GM12878 (cell line): ENCODE measurements around the gene EVC. TPM values are rescaled to one million over a fixed set of nuclear protein-coding genes. Genes with fewer than 3 reads are reported as not detected.

Source experiments
- ATAC-seq: fragments of 200-7000 bp; cut with Tn5 transposase; 3 replicates; pipeline ENCODE4 v1.9.1; 2020; ENCODE audit warnings: mild to moderate bottlenecking, moderate library complexity
- BruUV-seq: library from RNA; stranded (reverse); fragments of 400-500 nt; replicated peaks from 2 replicates; lab custom pipeline; 2021; lab: Mats Ljungman, UMichigan
- CTCF ChIA-PET: fragments of 300-600 bp; sonication (Branson Sonifier 250); formaldehyde crosslinking; extraction: SDS; loops from one replicate; lab custom pipeline; 2021; ENCODE audit warnings: inconsistent platforms; lab: Yijun Ruan, JAX
- POLR2A ChIA-PET: fragments of 350-600 bp; formaldehyde crosslinking; extraction: SDS; loops from one replicate; lab custom pipeline; 2021; ENCODE audit warnings: inconsistent platforms; lab: Charles Lee
- RAD21 ChIA-PET: fragments of 300-600 bp; sonication (Branson Sonifier 250); formaldehyde crosslinking; loops from one replicate; lab custom pipeline; 2023; ENCODE audit warnings: antibody characterized with exemption; ENCODE audit not compliant: unreplicated experiment; lab: Charles Lee
- SMC1A ChIA-PET: fragments of 300-600 bp; sonication (Branson Sonifier 250); formaldehyde crosslinking; loops from one replicate; lab custom pipeline; 2023; ENCODE audit not compliant: unreplicated experiment, uncharacterized antibody; lab: Charles Lee
- DNase-seq: peaks from one replicate; pipeline ENCODE4 v3.0.0-alpha.2; 2011; ENCODE audit warnings: low read depth, low spot score
- FAIRE-seq: peaks from 3 replicates; lab custom pipeline; 2011; peaks lifted over from hg19 to GRCh38; lab: Jason Lieb, UNC
- H2AFZ ChIP-seq: 2 replicates; pipeline ENCODE4 v1.6.0; 2011; ENCODE audit warnings: low read depth, low read length, control low read depth; ENCODE audit not compliant: control insufficient read depth
- H3K27ac ChIP-seq: 2 replicates; pipeline ENCODE4 v1.5.1; 2011; ENCODE audit warnings: control low read depth; ENCODE audit not compliant: control insufficient read depth, insufficient read depth
- H3K27me3 ChIP-seq, 2 experiments: replicated peaks in 1 of 2; 2 replicates each; pipeline versions ENCODE4 v1.6.0 to v1.6.1; 2011; ENCODE audit warnings: low read length in 1 of 2; ENCODE audit not compliant: control insufficient read depth in 2 of 2, insufficient read depth in 2 of 2
- H3K36me3 ChIP-seq, 2 experiments: 2 replicates each; pipeline ENCODE4 v1.5.1; 2011; ENCODE audit warnings: low read length in 1 of 2; ENCODE audit not compliant: control insufficient read depth in 2 of 2, insufficient read depth in 2 of 2
- H3K4me1 ChIP-seq: 2 replicates; pipeline ENCODE4 v1.6.1; 2011; ENCODE audit warnings: mild to moderate bottlenecking, low read length, moderate library complexity, mixed read lengths; ENCODE audit not compliant: control insufficient read depth, insufficient read depth
- H3K4me2 ChIP-seq: 2 replicates; pipeline ENCODE4 v1.6.0; 2011; ENCODE audit warnings: control low read depth; ENCODE audit not compliant: control insufficient read depth, insufficient read depth
- H3K4me3 ChIP-seq: fragments of 200-600 bp; sonication (generic); 2 replicates; pipeline ENCODE4 v1.5.1; 2016
- H3K79me2 ChIP-seq: 2 replicates; pipeline ENCODE4 v1.6.0; 2011; ENCODE audit warnings: low read length; ENCODE audit not compliant: control insufficient read depth, insufficient read depth
- H3K9ac ChIP-seq: 2 replicates; pipeline ENCODE4 v1.8.0; 2011; ENCODE audit warnings: low read length, control low read depth, mixed read lengths; ENCODE audit not compliant: control insufficient read depth, insufficient read depth
- H3K9me3 ChIP-seq: replicated peaks from 3 replicates; pipeline ENCODE4 v1.5.1; 2011; ENCODE audit warnings: mild to moderate bottlenecking, low read length; ENCODE audit not compliant: control insufficient read depth, insufficient read depth
- H4K20me1 ChIP-seq: 2 replicates; pipeline ENCODE4 v1.6.0; 2011; ENCODE audit not compliant: control insufficient read depth, insufficient read depth
- BACH1 ChIP-seq: fragments of 450-650 bp; IDR thresholded peaks from 2 replicates; pipeline ENCODE4 v1.6.1; 2017; ENCODE audit warnings: mild to moderate bottlenecking, borderline replicate concordance
- BHLHE40 ChIP-seq, 2 experiments: fragments of 450-650 bp in 1 of 2; IDR thresholded peaks; 2 replicates each; pipeline ENCODE4 v1.6.1; 2011 to 2017; ENCODE audit warnings: low read depth in 2 of 2, borderline replicate concordance in 1 of 2, improper control_type of control experiment in 1 of 2, low read length in 1 of 2, mild to moderate bottlenecking in 1 of 2
- BRCA1 ChIP-seq: IDR thresholded peaks from 2 replicates; pipeline ENCODE4 v1.6.1; 2011; ENCODE audit warnings: low read depth, low read length, improper control_type of control experiment
- CBFB ChIP-seq: IDR thresholded peaks from 2 replicates; pipeline ENCODE4 v1.6.1; 2016; ENCODE audit warnings: antibody characterized with exemption, low read depth
- FOXM1 ChIP-seq: IDR thresholded peaks from 2 replicates; pipeline ENCODE4 v1.6.1; 2012; ENCODE audit warnings: low read depth, mild to moderate bottlenecking, inconsistent platforms, low read length, moderate library complexity
- GATAD2B ChIP-seq: fragments of 450-650 bp; conservative IDR thresholded peaks from 2 replicates; pipeline ENCODE4 v1.6.1; 2017; ENCODE audit warnings: low read depth, mild to moderate bottlenecking, moderate library complexity
- IKZF1 ChIP-seq: fragments of 450-650 bp; conservative IDR thresholded peaks from 2 replicates; pipeline ENCODE4 v1.6.1; 2017; ENCODE audit warnings: antibody characterized with exemption, mild to moderate bottlenecking
- KDM1A ChIP-seq: fragments of 200-600 bp; sonication (generic); IDR thresholded peaks from 2 replicates; pipeline ENCODE4 v1.6.1; 2016; ENCODE audit warnings: borderline replicate concordance
- NFXL1 ChIP-seq: fragments of 450-650 bp; IDR thresholded peaks from 2 replicates; pipeline ENCODE4 v1.6.1; 2017; ENCODE audit warnings: antibody characterized with exemption, mild to moderate bottlenecking, borderline replicate concordance
- NR2C2 ChIP-seq: IDR thresholded peaks from 2 replicates; pipeline ENCODE4 v1.6.1; 2011; ENCODE audit warnings: borderline replicate concordance, low read depth; ENCODE audit not compliant: control insufficient read depth, insufficient read length
- SMAD5 ChIP-seq: IDR thresholded peaks from 2 replicates; pipeline ENCODE4 v1.6.1; 2016; ENCODE audit warnings: antibody characterized with exemption, low read depth
- SP1 ChIP-seq: IDR thresholded peaks from one replicate; pipeline ENCODE4 v1.6.1; 2011; ENCODE audit warnings: low read depth, low read length
- SREBF2 ChIP-seq: IDR thresholded peaks from 2 replicates; pipeline ENCODE4 v1.6.1; 2012; ENCODE audit warnings: mild to moderate bottlenecking, low read length
- WGBS: methylation state at CpG from one replicate; pipeline ENCODE4 v1.1.6; 2016; ENCODE audit warnings: low lambda C conversion rate; ENCODE audit not compliant: insufficient replicate concordance, insufficient coverage; ENCODE audit errors: missing lambda C conversion rate; 5-methylcytosine and 5-hydroxymethylcytosine counted together
- in situ Hi-C: fragments of 300-500 bp; cut with MboI; formaldehyde crosslinking; loops from 9 replicates; pipeline ENCODE4 v1.14.3; 2018; ENCODE audit warnings: mixed read lengths
- intact Hi-C: fragments of 100-400 bp; cut with micrococcal nuclease; formaldehyde crosslinking; loops from one replicate; pipeline ENCODE4 v1.14.2; 2022; ENCODE audit not compliant: unreplicated experiment
- polyA plus RNA-seq, 11 experiments: library from polyadenylated mRNA; depleted of rRNA in 4 of 11; unstranded in 6 of 11; stranded (reverse) in 5 of 11; fragments of >200 nt; fragmentation: Nextera tagmentation in 4 of 11; fragmentation: Illumina TruSeq in 1 of 11; extraction: Ambion mirVana in 4 of 11; extraction: Trizol in 1 of 11; gene quantifications; 1 replicate in 1 of 11; 2 replicates in 10 of 11; pipeline versions ENCODE4 v1.2.1 to v1.2.3, GENCODE V29; 2011 to 2016; ENCODE audit warnings: inconsistent platforms in 2 of 11, missing spikeins in 2 of 11, low read depth in 1 of 11
- total RNA-seq, 4 experiments: library from RNA; depleted of rRNA in 3 of 4; stranded (reverse); fragments of >200 nt in 3 of 4; fragmentation: Illumina TruSeq in 1 of 4; extraction: Trizol in 1 of 4; gene quantifications; 2 replicates each; pipeline versions ENCODE4 v1.2.1 to v1.2.3, GENCODE V29; 2013 to 2021
- TF ChIP-seq, protein P1 (sequence below): fragments of 450-650 bp; conservative IDR thresholded peaks from 2 replicates; pipeline ENCODE4 v1.6.1; 2017; ENCODE audit warnings: mild to moderate bottlenecking, moderate library complexity
- TF ChIP-seq, protein P2 (sequence below): fragments of 450-650 bp; IDR thresholded peaks from 2 replicates; pipeline ENCODE4 v1.6.1; 2017; ENCODE audit warnings: low read depth, mild to moderate bottlenecking, moderate library complexity
- TF ChIP-seq, protein P3 (sequence below), 3 experiments: IDR thresholded peaks in 2 of 3; conservative IDR thresholded peaks in 1 of 3; 2 replicates each; pipeline ENCODE4 v1.5.1; 2011; ENCODE audit warnings: low read depth in 3 of 3, low read length in 3 of 3, mild to moderate bottlenecking in 3 of 3, control low read depth in 2 of 3, moderate library complexity in 2 of 3, inconsistent platforms in 1 of 3, mixed read lengths in 1 of 3; ENCODE audit not compliant: control insufficient read depth in 2 of 3, insufficient read depth in 1 of 3; ENCODE audit errors: extremely low read depth in 1 of 3

Gene EVC
- total and polyA plus RNA-seq, 10 of the 15 experiments (the other 5 are each of a cell fraction or from before 2014, with no cell fraction given), result 0.87 to 55.9 (median 15.6) TPM

DNA sequence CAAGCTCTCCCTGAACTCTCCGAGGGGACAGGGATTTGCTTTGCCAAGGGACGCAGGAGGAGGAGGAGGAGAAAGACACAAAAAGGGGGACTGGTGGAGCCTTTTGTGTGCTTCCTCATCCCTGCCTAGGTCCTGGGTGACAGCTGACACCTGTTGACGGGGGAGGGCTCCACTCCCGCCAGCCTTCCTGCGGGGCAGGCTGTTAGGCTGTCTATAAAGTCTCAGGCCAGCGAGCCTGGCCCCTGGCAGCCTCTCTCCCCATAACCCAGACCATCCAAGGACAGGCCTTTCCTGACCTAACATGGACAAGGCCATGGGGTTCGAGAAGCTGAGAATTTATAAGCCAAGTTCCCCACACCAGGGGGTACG is 1.8 kb upstream of the EVC start (continued):
- TF ChIP-seq, protein P1, sequence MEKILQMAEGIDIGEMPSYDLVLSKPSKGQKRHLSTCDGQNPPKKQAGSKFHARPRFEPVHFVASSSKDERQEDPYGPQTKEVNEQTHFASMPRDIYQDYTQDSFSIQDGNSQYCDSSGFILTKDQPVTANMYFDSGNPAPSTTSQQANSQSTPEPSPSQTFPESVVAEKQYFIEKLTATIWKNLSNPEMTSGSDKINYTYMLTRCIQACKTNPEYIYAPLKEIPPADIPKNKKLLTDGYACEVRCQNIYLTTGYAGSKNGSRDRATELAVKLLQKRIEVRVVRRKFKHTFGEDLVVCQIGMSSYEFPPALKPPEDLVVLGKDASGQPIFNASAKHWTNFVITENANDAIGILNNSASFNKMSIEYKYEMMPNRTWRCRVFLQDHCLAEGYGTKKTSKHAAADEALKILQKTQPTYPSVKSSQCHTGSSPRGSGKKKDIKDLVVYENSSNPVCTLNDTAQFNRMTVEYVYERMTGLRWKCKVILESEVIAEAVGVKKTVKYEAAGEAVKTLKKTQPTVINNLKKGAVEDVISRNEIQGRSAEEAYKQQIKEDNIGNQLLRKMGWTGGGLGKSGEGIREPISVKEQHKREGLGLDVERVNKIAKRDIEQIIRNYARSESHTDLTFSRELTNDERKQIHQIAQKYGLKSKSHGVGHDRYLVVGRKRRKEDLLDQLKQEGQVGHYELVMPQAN, result no peak
- no peak for TF ChIP-seq BACH1

DNA sequence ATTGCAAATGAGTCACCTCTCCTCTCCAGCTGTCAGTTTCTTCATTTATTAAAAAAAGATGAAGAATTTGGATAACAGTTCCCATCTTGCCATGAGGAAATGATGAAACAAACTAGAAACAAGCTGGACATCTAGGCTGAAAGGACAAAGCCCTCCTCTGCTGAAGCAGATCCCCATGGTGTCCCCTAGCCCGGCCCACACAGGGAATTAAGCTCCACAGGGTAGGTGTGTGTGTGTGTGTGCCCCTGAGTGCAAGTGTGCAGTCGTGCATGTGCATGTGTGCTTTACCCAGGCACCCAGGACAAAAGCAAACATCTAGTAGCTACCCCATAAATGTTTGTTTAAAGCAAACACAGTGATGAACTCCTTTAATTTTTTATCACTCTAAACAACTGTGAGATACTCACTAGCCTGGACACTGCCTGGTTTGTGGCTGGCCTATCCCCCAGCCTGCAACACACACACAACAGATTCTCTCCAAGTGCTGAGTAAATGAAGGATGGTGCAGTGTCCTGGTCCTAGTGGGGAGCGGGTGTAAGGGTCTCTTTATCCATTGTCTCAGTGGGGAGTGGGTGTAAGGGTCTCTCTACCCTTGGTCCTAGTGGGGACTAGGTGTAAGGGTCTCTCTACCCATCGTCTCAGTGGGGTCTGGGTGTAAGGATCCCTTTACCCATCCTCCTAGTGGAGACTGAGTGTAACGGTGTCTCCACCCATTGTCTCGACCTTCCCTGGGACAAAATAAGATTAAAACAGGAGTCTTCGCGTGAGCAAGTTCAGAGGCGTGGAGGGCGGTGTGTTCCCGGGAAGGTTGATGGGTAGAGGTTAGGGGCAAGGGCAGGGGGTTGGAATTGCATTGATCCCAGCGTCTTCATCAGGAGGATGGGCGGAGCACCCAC is 688 bp upstream of the EVC start:
- no TSS peak for BruUV-seq
- DNase-seq (no peak), FAIRE-seq (no peak), ATAC-seq (peak; percentile 19)
- Histone ChIP-seq H3K27me3 (no peaks in the 10 kb centered on the region), H2AFZ (peak overlapping the region; percentile 68), H3K4me3 (peak overlapping the region; percentile 44; the same call in 1 of the 2 replicates), H4K20me1 (no peaks in the 10 kb centered on the region), H3K4me2 (peak overlapping the region; percentile 59), H3K4me1 (peaks cover 3% of the 10 kb centered on the region; the same call in 1 of the 2 replicates), H3K9me3 (peaks cover 4% of the 10 kb centered on the region; the same call in 2 of the 3 replicates), H3K27ac (peak overlapping the region; percentile 27), H3K36me3 (no peaks in the 10 kb centered on the region), H3K9ac (peak overlapping the region; percentile 10; the same call in 1 of the 2 replicates), H3K79me2 (peaks cover 15% of the 10 kb centered on the region)
- POLR2A ChIA-PET, result no interaction called here
- in situ Hi-C loops, result no loop called here
- TF ChIP-seq NR2C2 (no peak), KDM1A (no peak), CBFB (no peak), NFXL1 (no peak), SMAD5 (no peak), GATAD2B (no peak), IKZF1 (no peak), SP1 (no peak), BRCA1 (no peak), FOXM1 (no peak), SREBF2 (no peak), BHLHE40 (IDR thresholded peaks at IDR 0.05; ENCODE audit: borderline replicate concordance in 1 of 2, low read depth in 2 of 2, low read length in 1 of 2) (peak in 1 of 2 experiments; percentile 69; a peak in 2 of 4 replicates)
- TF ChIP-seq, protein P2, sequence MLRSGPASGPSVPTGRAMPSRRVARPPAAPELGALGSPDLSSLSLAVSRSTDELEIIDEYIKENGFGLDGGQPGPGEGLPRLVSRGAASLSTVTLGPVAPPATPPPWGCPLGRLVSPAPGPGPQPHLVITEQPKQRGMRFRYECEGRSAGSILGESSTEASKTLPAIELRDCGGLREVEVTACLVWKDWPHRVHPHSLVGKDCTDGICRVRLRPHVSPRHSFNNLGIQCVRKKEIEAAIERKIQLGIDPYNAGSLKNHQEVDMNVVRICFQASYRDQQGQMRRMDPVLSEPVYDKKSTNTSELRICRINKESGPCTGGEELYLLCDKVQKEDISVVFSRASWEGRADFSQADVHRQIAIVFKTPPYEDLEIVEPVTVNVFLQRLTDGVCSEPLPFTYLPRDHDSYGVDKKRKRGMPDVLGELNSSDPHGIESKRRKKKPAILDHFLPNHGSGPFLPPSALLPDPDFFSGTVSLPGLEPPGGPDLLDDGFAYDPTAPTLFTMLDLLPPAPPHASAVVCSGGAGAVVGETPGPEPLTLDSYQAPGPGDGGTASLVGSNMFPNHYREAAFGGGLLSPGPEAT, result no peak
- TF ChIP-seq, protein P3, sequence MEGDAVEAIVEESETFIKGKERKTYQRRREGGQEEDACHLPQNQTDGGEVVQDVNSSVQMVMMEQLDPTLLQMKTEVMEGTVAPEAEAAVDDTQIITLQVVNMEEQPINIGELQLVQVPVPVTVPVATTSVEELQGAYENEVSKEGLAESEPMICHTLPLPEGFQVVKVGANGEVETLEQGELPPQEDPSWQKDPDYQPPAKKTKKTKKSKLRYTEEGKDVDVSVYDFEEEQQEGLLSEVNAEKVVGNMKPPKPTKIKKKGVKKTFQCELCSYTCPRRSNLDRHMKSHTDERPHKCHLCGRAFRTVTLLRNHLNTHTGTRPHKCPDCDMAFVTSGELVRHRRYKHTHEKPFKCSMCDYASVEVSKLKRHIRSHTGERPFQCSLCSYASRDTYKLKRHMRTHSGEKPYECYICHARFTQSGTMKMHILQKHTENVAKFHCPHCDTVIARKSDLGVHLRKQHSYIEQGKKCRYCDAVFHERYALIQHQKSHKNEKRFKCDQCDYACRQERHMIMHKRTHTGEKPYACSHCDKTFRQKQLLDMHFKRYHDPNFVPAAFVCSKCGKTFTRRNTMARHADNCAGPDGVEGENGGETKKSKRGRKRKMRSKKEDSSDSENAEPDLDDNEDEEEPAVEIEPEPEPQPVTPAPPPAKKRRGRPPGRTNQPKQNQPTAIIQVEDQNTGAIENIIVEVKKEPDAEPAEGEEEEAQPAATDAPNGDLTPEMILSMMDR (IDR thresholded peaks at IDR 0.05 in 2 of 3, conservative IDR thresholded peaks at IDR 0.05 in 1 of 3; ENCODE audit: control insufficient read depth in 2 of 3, extremely low read depth in 1 of 3, insufficient read depth in 1 of 3, low read depth in 3 of 3, low read length in 3 of 3), result peak in 2 of 3 experiments; percentile 23 to 29; a peak in 3 of 6 replicates
- 15% methylated on average over 13 of the region's 13 CpGs for WGBS
- intact Hi-C loops, result loop anchor here (10.0 kb wide), 2 partner anchors 316 to 474 kb away; no protein-coding TSS in a partner anchor
- SMC1A ChIA-PET, result interaction anchor here (2.7 kb wide), 1 partner anchor 8 kb away, joined by 10 read pairs; no protein-coding TSS in a partner anchor
- CTCF ChIA-PET, result interaction anchor here (0.6 to 1.7 kb wide), 3 partner anchors 13 to 78 kb away, joined by 3 to 4 read pairs (median 3); no protein-coding TSS in a partner anchor
- RAD21 ChIA-PET, result no interaction called here
